Measurements from ENCODE around the gene SERPINB7. TPM values are rescaled to one million over a fixed set of nuclear protein-coding genes. Genes with fewer than 3 reads are reported as not detected.

Gene SERPINB7
- total and polyA plus RNA-seq, 10 of the 15 experiments (the other 5 are each of a cell fraction or from before 2014, with no cell fraction given): not detected

- TF ChIP-seq ATF2 (IDR thresholded peaks at IDR 0.05; ENCODE audit: low read length) (peak; percentile 50; the same call in 1 of the 2 replicates), IKZF2 (IDR thresholded peaks at IDR 0.05) (peak; percentile 13 to 44; a peak in 2 of 4 replicates), IKZF1 (conservative IDR thresholded peaks at IDR 0.05) (no peak), TCF3 (IDR thresholded peaks at IDR 0.05; ENCODE audit: borderline replicate concordance, insufficient read depth, low read depth, low read length) (no peak), ZNF207 (IDR thresholded peaks at IDR 0.05; ENCODE audit: borderline replicate concordance) (no peak), NRF1 (conservative IDR thresholded peaks at IDR 0.05; ENCODE audit: low read depth, low read length) (no peak)
Measured at GRCh38 chr18:63831080-63831788, 56.0 kb downstream of the SERPINB7 start (continued).

GRCh38 chr18:63832470-63832869, 57.3 kb downstream of the SERPINB7 start:
- no TSS peak for BruUV-seq (replicated peaks)
- H3K36me3 ChIP-seq (ENCODE audit: control insufficient read depth in 2 of 2, insufficient read depth in 2 of 2, low read length in 1 of 2): no peaks in the 10 kb centered on the region
- no peak overlapping the region for H3K4me3 ChIP-seq
- H3K27ac ChIP-seq (ENCODE audit: control insufficient read depth, insufficient read depth): no peak overlapping the region
- H3K9ac ChIP-seq (ENCODE audit: control insufficient read depth, insufficient read depth, low read length): no peak overlapping the region
- peaks cover 14% of the 10 kb centered on the region; the same call in 1 of the 2 replicates for H3K4me1 ChIP-seq (ENCODE audit: control insufficient read depth, insufficient read depth, low read length)
- POLR2A ChIA-PET: no interaction called here
- no peaks in the 10 kb centered on the region for H3K27me3 ChIP-seq (replicated peaks in 1 of 2; ENCODE audit: control insufficient read depth in 2 of 2, insufficient read depth in 2 of 2, low read length in 1 of 2)
- peak; percentile 76 for ATAC-seq
- SMC1A ChIA-PET (ENCODE audit: uncharacterized antibody, unreplicated experiment): interaction anchor here (1.5 kb wide), 1 partner anchor 11 kb away, joined by 4 read pairs; no protein-coding TSS in a partner anchor
- no peak overlapping the region for H3K4me2 ChIP-seq (ENCODE audit: control insufficient read depth, insufficient read depth)
- RAD21 ChIA-PET (ENCODE audit: unreplicated experiment): no interaction called here
- no peaks in the 10 kb centered on the region for H4K20me1 ChIP-seq (ENCODE audit: control insufficient read depth, insufficient read depth)
- intact Hi-C loops (cut with micrococcal nuclease; ENCODE audit: unreplicated experiment) (no loop called here), in situ Hi-C loops (cut with MboI) (no loop called here)
- no peak overlapping the region for H2AFZ ChIP-seq (ENCODE audit: control insufficient read depth, low read depth, low read length)
- WGBS (ENCODE audit: insufficient coverage, insufficient replicate concordance, low lambda C conversion rate, missing lambda C conversion rate): 0% methylated on average over 1 of the region's 1 CpG
- H3K9me3 ChIP-seq (replicated peaks; ENCODE audit: control insufficient read depth, insufficient read depth, low read length): no peaks in the 10 kb centered on the region
- H3K79me2 ChIP-seq (ENCODE audit: control insufficient read depth, insufficient read depth, low read length): no peaks in the 10 kb centered on the region
- FAIRE-seq: no peak
- no peak for DNase-seq (ENCODE audit: low read depth, low spot score)
- TF ChIP-seq DPF2 (IDR thresholded peaks at IDR 0.05) (no peak), ATF2 (IDR thresholded peaks at IDR 0.05; ENCODE audit: low read length) (0 out of 2 replicates have a peak, but pooled peaks have one; percentile 46), TCF12 (IDR thresholded peaks at IDR 0.05; ENCODE audit: low read depth, low read length) (peak; percentile 23; the same call in 1 of the 2 replicates), IKZF1 (conservative IDR thresholded peaks at IDR 0.05) (no peak), IRF4 (IDR thresholded peaks at IDR 0.05; ENCODE audit: low read depth, low read length) (peak; percentile 71; the same call in 1 of the 2 replicates), FOXM1 (IDR thresholded peaks at IDR 0.05; ENCODE audit: low read depth, low read length) (peak; percentile 37; the same call in 1 of the 2 replicates), BCLAF1 (IDR thresholded peaks at IDR 0.05) (no peak), JUNB (IDR thresholded peaks at IDR 0.05) (peak; percentile 95), IKZF2 (IDR thresholded peaks at IDR 0.05) (0 out of 4 replicates have a peak, but pooled peaks of 1 of the 2 experiments have one; percentile 29), RUNX3 (IDR thresholded peaks at IDR 0.05; ENCODE audit: low read length) (peak; percentile 87), POU2F2 (IDR thresholded peaks at IDR 0.05; ENCODE audit: borderline replicate concordance, low read depth, low read length) (peak; percentile 34; the same call in 1 of the 3 replicates), GABPA (IDR thresholded peaks at IDR 0.05; ENCODE audit: low read depth) (peak; percentile 40; the same call in 1 of the 2 replicates), BCL11A (IDR thresholded peaks at IDR 0.05; ENCODE audit: low read depth, low read length) (peak; percentile 48; the same call in 1 of the 2 replicates), MYB (IDR thresholded peaks at IDR 0.05; ENCODE audit: borderline replicate concordance, low read depth, low read length) (no peak), NFIC (IDR thresholded peaks at IDR 0.05; ENCODE audit: low read depth, low read length) (peak; percentile 70; the same call in 1 of the 2 replicates)
- CTCF ChIA-PET: no interaction called here
